NCI-H82 (cell line): ENCODE measurements around the gene TRPT1.

Experiments
- DNase-seq: peaks from one replicate; lab custom pipeline; 2025; lab: John Stamatoyannopoulos, UW

Gene TRPT1

DNA sequence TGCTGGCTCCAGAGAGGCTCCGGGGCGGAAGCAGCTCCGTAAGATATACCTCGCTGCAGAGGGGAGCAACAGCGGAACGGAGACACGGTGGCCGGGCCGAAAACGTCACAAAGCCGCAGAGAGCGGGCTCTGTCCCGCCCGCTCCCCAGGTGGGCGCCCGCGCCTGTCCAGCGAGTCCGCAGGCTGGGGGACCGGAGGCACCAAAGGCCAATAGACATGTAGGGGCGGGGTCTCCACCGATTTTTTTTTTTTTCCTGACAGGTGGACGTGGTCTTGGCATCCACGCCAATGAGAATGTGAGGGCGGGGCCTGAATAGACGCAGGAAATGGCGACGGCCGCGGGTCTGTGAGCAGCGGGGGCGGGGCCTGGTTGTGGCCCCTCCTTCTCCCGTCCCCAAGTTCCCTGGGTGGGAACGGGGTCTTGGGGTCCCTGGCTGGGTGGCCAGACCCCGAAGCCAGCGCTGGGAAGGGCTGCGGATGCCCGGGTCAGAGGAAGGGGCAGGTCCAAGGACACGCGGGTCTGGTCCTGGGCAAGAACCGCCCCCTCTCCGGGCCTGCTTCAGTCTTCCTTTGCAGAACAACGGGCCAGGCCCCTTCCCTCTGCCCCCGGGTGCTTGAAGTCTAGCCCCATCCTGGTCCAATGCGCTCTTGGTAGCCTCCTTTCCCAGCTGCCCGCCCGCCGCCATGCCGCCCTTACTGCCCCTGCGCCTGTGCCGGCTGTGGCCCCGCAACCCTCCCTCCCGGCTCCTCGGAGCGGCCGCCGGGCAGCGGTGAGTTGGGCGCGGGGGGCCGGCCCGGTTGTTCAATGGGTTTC is 4.4 kb upstream of the TRPT1 start, which contains the start of gene DNAJC4:
Gene DNAJC4 (plus strand): TSS at position 378 of the 814 bp plus-strand sequence. CDS start 307 bp downstream, at position 685.
- peak; percentile 97 for DNase-seq

DNA sequence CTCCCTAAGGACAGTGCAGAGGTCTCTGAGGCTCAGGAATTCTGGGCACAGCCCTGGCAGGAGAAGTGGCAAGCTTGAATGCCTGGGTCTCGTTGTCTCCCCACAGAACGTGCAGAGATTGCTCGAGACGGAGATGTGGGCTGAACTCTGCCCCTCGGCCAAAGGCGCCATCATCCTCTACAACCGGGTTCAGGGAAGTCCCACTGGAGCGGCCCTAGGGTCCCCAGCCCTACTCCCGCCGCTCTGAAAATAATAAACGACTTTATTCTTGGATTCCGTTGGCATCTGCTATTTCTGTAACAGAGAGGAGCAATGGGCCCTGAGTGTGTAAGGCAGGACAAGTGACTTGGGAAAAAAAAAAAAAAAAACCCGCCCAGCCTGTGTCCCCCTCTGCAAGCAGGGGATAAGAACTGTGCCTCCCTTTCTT is 3.8 kb upstream of the TRPT1 start:
- no peak for DNase-seq

DNA sequence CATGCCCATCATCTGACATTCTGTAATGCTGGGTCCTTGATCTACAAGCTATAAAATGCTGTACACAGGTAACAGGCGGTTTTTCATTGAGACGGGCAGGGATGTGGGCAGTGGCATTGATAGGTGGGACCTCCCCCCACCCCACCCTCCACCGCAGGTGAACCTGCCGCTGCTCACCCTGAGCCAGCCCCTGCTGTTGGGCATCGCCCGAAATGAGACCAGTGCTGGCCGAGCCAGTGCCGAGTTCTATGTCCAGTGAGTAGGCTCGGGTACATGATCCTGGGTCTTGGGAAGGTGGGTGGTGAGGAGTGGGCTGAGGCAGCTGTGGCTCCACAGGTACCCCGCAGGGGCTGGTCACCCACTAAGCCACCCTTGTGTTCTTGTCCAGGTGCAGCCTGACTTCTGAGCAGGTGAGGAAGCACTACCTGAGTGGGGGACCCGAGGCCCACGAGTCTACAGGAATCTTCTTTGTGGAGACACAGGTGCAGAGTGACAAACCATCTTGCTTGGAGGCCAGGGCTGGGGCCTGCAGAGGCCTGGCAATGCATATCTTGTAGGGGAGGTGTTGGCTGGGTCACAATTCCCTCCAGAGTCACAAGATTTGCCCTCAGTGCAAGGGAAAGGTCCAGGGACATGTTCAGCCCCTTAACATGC is 3.2 kb upstream of the TRPT1 start:
- DNase-seq, result no peak

DNA sequence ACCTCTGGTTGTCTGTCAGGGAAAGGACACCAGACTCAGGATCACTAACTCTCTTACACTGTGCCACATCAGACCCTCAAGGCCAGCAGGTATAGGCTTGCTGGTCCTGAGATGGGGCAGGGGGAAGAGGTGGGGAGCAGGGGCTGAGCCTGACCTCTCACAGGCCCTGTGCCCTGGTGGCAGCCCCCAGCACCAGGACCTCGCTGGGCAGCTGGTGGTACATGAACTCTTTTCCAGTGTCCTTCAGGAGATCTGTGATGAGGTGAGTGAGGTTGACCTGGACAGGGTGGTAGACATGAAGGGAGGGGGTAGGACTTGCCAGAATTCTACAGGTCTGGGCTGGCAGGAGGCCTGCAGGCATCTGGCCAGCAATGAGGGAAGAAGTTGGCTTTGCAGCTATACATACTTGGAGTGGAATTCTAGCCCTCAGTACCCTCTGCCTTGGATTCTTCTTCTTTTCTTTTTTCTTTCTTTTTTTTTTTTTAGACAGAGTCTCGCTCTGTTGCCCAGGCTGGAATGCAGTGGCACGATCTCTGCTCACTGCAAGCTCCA is 1.5 kb upstream of the TRPT1 start:
- DNase-seq, result no peak

DNA sequence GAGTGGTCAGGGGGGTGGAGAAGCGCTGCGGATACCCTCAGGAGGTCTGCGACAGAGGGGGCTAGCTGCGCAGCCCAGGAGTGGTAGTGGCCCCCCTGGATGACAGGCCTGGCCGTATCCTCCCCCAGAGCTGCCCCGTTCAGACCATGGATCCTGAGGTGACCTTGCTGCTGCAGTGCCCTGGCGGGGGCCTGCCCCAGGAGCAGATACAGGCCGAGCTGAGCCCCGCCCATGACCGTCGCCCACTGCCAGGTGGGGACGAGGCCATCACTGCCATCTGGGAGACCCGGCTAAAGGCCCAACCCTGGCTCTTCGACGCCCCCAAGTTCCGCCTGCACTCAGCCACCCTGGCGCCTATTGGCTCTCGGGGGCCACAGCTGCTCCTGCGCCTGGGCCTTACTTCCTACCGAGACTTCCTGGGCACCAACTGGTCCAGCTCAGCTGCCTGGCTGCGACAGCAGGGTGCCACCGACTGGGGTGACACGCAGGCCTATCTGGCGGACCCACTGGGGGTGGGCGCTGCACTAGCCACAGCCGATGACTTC is 593 bp upstream of the TRPT1 start:
- DNase-seq, result peak; percentile 49

DNA sequence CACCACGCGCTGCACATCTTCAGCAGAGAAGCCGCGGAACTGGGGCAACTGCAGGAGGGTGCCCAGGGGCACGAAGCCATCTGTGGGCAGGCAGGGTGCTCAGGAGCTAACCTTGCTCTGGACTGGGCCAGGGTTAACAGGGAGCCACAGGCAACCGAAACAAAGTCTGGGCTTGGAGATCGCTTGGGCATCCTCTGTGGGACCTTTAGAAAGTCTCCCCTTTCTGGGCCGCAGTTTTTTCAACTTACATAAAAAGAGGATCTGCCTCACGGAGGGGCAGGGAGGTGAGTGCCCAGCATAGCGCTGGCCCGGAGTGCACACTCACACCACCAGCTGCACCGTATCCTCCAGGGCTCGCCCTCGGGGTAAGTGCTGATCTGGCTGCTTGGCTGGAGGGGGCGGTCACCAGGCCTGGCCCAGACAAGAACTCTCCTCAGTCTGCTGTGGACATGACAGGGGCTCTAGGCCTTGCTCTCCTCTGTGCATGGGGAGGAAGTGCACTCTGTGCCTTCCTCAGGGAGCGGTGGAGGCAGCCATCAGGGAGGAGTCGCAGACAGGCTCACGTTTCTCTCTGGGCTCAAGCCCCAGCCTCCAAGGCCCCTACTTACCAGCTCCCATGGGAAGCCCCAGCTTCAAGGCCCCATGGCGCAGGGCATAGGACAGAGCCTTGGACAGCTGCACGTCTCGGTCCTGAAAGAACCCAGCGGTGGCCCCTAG is 937 bp downstream of the TRPT1 start:
- DNase-seq, result no peak

DNA sequence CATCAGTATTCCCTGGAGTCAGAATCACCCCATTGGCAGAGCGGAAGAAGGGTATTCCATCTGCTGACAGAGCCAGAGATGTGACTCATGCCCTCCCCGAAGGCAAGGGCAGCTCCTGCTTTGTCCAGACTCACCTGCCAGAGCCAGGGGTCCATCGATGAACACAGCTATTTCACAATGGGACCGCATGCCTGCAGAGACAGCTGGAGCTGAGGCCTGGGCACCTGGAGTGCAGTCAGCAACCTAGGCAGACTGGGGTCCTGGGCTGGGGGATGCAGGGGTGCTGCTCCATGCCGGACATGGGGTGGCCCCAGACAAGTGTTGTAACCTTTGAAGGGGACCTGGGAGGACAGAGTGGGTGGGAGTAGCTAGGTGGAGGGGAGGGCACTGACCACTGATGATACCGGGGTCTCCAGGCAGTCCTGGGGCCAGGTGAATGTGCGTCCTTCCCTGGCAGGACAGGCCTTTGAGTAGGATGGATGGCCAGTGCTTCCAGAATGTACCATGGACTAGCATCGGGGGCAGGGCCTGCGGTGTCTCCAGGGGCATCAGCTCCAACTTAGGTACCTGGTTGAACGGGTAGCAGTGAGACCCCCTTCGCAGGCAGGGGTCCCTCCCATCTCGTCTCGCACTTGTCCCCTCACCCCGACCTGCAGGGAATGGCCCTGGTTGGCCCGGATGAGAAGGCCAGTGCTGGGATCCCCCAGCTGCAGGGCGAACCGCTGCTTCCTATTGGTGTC is 1.7 kb downstream of the TRPT1 start:
- no peak for DNase-seq

DNA sequence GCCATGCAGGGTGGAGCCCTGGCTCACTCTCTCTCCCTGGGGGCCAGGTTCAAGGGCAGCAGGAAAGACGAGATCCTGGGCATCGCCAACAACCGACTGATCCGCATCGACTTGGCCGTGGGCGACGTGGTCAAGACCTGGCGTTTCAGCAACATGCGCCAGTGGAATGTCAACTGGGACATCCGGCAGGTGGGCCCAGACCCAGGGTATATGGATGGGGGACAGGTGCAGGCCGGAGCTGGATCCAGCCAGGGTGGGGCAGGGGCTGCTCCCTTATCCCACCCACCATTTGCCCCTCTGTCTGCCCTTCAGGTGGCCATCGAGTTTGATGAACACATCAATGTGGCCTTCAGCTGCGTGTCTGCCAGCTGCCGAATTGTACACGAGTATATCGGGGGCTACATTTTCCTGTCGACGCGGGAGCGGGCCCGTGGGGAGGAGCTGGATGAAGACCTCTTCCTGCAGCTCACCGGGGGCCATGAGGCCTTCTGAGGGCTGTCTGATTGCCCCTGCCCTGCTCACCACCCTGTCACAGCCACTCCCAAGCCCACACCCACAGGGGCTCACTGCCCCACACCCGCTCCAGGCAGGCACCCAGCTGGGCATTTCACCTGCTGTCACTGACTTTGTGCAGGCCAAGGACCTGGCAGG is 2.9 kb downstream of the TRPT1 start:
- DNase-seq, result no peak

DNA sequence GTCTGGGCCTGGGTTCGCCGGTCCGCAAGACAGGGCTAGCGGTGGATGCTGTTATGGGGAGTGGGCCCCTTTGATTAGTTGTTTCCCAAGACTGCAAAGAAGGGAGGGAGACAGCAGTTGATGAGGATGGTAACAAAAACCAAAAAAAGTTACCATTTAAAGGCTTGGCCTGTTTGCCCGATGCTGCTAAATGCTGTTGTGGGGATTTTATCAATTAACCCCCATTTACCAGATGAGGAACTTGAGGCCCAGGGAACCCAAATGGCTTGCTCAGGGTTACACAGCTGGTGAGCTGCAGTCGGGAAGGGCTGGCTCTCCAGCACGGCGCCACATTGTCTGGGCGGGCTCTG is 3.4 kb downstream of the TRPT1 start:
- DNase-seq, result no peak

DNA sequence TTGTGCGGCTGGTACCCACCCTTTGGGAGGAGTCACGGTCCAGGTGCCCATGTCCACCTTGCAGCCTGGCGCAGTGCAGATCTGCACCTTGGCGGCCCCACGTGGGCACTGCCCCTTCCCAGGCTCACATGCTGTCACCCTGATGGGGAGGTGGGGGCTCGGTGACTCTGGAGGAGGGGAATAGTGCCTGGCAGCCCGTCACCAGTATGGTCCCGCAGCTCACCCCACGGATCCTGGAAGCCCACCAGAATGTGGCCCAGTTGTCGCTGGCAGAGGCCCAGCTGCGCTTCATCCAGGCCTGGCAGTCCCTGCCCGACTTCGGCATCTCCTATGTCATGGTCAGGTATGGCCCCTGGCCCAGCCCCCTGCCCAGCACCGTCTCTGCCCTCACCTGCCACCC is 5.2 kb downstream of the TRPT1 start:
- DNase-seq, result no peak

DNA sequence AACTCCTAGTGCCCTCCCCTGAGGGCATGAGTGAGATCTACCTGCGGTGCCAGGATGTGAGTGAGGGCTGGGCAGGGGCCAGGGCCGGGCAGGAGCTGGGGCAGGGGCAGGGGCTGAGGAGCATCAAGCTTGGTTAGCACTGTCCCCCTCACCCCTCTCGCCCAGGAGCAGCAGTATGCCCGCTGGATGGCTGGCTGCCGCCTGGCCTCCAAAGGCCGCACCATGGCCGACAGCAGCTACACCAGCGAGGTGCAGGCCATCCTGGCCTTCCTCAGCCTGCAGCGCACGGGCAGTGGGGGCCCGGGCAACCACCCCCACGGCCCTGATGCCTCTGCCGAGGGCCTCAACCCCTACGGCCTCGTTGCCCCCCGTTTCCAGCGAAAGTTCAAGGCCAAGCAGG is 5.7 kb downstream of the TRPT1 start:
- no peak for DNase-seq

DNA sequence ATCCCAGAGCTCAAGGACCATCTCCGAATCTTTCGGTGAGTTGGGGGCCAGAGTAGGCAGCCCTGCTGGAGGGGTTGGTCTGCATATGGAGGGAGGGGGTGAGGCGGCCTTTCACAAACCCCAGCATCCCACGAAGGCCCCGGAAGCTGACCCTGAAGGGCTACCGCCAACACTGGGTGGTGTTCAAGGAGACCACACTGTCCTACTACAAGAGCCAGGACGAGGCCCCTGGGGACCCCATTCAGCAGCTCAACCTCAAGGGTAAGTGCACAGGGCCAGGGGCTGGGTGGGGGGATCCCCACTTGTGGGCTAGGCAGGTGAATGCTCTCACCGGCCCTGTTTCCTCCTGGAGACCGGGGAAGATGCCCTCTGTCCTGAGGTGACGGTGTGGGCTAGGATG is 6.2 kb downstream of the TRPT1 start:
- no peak for DNase-seq

DNA sequence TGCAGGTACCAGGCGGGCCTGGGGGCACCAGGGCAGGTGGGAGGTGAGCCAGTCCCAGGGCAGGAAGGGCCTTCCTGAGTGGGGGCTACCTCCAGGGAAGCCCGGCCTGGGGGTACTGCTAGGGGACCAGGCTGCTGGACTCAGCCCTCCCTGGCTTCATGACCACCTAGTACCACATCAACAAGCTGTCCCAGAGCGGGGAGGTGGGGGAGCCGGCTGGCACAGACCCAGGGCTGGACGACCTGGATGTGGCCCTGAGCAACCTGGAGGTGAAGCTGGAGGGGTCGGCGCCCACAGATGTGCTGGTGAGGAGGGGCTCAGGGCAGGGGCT is 6.7 kb downstream of the TRPT1 start:
- no peak for DNase-seq

DNA sequence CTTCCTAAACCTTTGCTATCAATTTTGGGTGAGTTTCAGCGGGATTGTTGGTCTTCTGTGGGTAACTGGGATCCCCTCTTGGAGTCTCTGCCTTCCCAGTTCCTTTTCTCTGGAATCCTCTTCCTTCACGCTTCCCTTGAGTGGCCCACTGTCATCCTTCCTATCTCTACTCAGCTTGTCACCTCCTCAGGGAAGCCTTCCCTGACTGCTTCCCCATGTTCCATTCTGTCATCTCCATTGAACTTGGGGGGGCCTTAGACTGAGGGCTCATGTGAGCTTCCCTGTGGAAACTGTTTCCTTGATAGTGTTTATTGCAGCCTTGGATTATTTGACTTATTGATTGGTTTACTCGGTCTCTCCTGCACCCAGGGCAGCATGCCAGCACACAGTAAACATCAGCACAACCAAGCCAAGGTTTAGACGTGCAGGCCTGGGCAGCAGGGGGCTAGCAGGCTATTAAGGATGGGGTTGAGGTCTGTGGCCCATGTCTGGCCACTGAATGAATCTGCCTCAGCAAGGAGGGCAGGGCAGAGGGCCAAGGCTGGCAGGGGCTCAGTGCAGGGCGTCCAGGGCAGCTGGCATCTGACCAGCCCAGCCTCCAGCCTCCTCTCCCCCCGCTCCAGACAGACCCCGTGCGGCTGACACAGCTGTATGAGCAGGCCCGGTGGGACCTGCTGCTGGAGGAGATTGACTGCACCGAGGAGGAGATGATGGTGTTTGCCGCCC is 7.2 kb downstream of the TRPT1 start:
- no peak for DNase-seq

DNA sequence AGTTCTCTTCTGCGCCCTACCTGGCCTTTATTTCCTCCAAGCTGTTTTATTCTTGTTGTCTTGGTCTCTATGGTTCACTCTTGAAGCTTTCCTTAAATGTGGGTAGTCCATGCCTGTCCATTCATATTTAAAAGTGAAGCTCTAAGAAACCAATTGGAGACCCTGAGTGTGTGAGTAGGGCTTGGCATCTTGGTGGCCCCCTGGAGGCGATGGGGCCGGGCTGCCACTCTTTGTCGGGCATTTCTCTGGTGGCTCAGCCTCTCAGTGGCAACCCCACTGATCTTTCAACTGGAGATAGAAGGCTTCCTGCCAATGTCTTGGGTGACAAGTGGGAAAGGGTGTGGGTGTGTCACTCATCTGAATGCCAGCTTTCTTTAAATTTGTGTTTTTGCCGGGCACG is 9.1 kb downstream of the TRPT1 start:
- DNase-seq, result no peak

DNA sequence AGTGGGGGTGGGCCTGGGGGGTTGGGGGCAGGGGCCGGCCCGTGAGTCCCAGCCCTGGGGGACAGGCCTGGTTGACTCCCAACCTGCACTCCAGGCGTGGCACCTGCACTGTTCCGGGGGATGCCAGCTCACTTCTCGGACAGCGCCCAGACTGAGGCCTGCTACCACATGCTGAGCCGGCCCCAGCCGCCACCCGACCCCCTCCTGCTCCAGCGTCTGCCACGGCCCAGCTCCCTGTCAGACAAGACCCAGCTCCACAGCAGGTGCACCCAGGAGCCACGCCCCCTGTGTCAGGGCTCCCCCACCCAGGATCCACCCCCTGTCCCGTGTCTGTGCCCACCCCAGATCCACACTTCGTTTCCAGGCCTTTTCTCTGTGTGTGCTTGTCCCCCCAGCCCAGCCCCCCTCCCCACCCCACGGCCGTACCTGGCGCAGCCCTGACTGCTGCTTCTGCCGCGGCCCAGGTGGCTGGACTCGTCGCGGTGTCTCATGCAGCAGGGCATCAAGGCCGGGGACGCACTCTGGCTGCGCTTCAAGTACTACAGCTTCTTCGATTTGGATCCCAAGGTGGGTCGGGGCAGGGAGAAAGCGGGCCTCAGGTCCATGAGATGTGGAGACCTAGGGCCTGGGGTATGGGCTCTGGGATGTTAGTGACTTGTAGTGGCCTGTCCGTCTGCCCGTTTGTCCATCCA is 14.7 kb downstream of the TRPT1 start:
- DNase-seq, result no peak

DNA sequence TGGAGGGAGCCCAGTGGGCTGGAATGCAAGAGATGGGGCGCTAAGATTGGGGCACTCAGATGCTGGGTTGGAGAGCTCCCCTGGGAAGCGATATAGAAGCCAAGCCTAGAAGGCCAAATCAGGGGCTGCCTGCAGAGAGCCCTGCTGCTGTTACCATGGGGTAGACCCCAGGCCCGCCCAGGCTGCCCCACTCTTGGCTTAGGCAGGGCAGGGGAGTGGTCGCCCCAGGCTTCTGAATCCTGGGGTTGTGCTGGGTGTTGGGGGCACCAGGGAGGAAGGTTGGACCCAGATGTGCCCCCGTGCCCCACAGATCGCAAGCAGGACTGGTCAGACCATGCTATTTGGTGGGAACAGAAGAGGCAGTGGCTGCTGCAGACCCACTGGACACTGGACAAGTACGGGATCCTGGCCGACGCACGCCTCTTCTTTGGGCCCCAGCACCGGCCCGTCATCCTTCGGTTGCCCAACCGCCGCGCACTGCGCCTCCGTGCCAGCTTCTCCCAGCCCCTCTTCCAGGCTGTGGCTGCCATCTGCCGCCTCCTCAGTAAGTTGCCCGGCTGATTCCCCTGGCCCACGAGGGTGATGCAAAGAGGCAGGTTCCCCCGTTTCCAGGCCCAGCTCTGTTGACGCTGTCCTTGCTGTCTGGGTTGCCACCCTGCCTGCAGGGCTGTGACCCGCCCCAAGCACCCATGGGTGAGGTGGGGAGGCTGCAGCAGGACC is 15.5 kb downstream of the TRPT1 start:
- no peak for DNase-seq

DNA sequence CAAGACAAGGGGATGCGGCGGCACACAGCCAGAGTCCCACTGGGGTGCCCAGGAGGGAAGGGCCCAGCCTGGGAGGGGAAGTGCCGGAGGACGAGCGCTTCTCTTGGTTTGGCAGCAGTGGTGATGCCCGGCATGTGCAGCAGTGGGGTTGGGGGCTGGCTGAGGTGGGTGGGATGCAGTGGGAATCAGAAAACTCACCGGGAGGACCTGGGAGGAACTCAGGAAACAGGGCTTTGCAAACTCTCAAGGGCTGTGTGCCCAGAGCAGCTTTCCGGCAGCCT is 16.5 kb downstream of the TRPT1 start:
- DNase-seq, result no peak

DNA sequence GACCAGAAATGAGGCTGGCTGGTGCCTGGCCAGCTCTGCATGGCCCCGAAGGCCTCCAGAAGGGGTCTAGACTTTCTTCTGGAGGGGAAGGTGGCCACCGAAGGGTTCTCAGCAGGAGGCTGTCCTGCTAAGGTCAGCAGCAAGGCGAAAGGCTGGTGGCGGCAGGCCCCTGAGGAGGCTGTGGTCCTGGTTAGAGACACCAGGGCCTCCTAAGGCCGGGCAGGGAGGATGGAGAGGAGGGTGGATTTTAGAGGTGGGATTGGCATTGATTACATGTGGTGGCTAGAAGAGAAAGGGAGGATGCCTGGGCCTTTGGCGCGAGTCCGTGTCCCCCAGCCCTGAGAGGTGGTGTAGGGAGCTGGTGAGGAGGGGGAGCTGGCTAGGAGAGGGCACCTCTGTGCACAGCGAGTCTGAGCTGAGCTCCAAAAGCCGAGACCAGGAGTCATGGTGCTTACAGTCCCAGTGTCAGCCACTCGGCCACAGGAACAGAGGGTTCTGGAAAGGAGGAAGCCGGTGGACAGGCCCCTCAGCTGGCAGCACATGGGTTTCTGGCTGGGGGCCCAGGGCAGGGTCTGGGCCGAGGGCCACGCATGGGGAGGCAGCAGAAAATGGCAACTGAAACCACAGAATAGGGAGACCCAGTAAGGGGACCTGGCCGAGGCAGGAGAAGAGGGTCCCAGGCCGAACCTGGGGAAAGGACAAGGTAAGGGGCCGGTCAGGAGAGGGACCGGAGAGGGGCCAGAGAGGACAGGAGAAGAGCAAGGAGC is 17.0 kb downstream of the TRPT1 start:
- no peak for DNase-seq
